ENCODE results near the gene PDE4D.
A peak's percentile ranks its signal among the peaks of the same experiment; 100 is the strongest.
"Not testable (repeated sequence)": the region's sequence is repeated elsewhere in the genome, so short reads cannot be mapped to it uniquely, and the experiment has no call there.

Gene PDE4D

DNA sequence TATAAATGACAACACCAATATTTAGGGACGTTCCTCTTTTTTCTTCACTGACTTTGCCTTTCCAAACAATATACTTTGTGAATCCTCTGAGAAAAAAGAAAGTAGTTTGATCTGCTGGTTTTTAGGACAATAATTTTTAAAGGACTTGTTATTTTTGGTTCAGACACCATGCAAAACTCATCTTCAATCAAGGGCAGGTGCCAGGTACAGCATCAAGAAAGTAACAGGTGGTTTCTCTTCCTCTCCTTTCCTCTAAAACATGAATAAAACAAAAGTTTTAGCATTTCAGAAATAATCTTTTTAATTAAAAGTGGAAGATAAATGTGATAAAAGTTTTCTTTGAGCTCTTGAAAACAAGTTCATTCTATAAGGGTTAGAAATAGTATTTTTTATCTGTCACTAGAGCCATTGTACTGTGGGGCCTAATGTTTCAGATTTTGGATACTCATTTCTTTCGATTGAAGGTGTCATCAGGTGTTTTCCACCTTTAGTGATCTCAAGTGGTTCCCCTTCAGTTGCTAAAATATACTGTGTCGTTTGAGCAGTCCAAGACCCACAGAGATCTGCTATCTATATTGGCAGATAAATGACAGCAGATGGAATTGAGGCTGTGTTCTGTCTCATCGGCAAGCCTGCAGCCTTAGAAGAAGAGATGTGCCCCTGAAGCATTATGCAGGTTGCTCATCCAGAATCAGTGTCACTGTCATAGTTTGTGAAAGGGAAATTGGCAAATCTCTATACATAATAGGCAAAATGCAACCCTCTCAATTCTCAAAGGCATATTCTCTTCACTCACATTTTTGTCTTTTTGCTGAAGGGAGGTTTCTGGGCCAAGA, 499.7 kb downstream of the PDE4D start:
- FAIRE-seq (no peak), DNase-seq (ENCODE audit: insufficient read length, low spot score) (no peak)
- TF ChIP-seq PAX5 (IDR thresholded peaks at IDR 0.05; ENCODE audit: insufficient read depth, low read length, severe bottlenecking) (no peak), POU2F2 (IDR thresholded peaks at IDR 0.05; ENCODE audit: low read depth, low read length) (no peak), POLR2AphosphoS5 (IDR thresholded peaks at IDR 0.05; ENCODE audit: low read depth, low read length) (no peak), SPI1 (IDR thresholded peaks at IDR 0.05; ENCODE audit: low read depth, low read length) (no peak), TAF1 (IDR thresholded peaks at IDR 0.05; ENCODE audit: low read depth, low read length) (no peak), POLR2A (IDR thresholded peaks at IDR 0.05; ENCODE audit: low read depth, low read length) (no peak)

DNA sequence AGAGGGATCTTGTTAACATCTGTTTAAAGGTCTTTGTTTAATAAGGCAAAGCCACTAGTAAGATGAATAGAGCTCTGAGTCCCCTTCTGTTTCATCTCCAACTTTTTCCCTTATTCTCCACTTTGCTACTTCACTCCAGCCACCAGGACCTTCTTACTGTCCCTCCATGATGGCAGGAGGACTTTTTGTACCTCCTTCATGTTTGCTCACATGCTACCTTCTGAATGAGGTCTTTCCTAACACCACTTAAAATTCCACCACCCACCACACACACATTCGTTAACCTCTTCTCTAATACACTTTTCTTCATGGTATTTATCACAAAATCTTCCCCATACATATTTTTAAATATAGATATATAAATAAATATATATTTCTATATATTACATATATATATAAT, 501.9 kb downstream of the PDE4D start:
- DNase-seq (ENCODE audit: insufficient read length, low spot score) (no peak), FAIRE-seq (no peak)
- TF ChIP-seq PAX5 (IDR thresholded peaks at IDR 0.05; ENCODE audit: insufficient read depth, low read length, severe bottlenecking) (no peak), POLR2AphosphoS5 (IDR thresholded peaks at IDR 0.05; ENCODE audit: low read depth, low read length) (no peak), SPI1 (IDR thresholded peaks at IDR 0.05; ENCODE audit: low read depth, low read length) (no peak), POU2F2 (IDR thresholded peaks at IDR 0.05; ENCODE audit: low read depth, low read length) (no peak), TAF1 (IDR thresholded peaks at IDR 0.05; ENCODE audit: low read depth, low read length) (no peak)

DNA sequence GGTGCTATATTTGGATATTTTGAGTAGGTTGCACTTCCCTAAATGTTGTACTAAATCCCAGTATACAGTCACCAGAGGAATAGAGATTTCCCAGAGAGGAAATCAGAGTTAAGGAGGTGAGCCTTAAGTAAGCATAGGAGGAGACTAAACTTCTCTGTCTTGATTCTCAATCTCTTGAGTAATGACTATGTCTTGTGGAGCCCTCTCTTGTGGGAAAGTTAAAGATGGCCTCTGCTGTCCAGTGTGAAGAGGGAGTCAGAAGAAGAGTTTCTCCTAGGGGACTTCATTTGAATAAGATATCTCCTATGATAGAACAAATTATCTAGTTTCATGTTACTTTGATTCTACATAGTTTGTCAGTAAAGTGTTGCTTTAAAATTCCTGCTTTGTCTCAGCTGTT, 502.5 kb downstream of the PDE4D start:
- FAIRE-seq (no peak), DNase-seq (ENCODE audit: insufficient read length, low spot score) (no peak)
- TF ChIP-seq POLR2AphosphoS5 (IDR thresholded peaks at IDR 0.05; ENCODE audit: low read depth, low read length) (no peak), POLR2A (IDR thresholded peaks at IDR 0.05; ENCODE audit: low read depth, low read length) (no peak), TAF1 (IDR thresholded peaks at IDR 0.05; ENCODE audit: low read depth, low read length) (no peak), PAX5 (IDR thresholded peaks at IDR 0.05; ENCODE audit: insufficient read depth, low read length, severe bottlenecking) (no peak), SPI1 (IDR thresholded peaks at IDR 0.05; ENCODE audit: low read depth, low read length) (no peak), POU2F2 (IDR thresholded peaks at IDR 0.05; ENCODE audit: low read depth, low read length) (no peak)

DNA sequence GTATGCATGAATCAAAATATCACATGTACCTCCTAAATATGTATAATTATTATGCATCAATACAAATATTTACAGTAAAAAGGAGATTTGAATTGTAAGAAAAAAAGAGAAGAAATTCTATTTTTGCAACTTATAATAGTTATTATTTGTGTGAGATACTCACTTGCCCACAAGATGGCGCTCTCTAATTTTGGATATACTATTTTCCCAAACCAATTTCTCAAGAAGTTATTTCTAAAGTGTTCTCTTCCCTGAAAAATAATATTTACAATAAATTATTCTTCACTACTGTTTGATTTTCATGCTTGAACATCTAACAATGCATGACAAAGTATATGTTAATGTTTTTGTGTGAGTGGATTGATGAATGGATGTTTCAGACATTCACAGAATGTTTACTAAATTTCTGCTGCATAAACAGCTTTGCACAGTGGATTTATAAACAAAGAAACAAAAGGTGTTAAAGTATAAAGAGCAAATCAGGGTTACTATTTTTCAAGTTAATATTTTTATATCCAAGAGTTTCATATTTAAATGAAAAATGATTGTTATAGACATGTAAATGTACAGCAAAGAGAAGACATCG, 503.4 kb downstream of the PDE4D start:
- no peak for DNase-seq (ENCODE audit: insufficient read length, low spot score)
- no peak for FAIRE-seq
- no peak for TF ChIP-seq POU2F2 (IDR thresholded peaks at IDR 0.05; ENCODE audit: low read depth, low read length)

DNA sequence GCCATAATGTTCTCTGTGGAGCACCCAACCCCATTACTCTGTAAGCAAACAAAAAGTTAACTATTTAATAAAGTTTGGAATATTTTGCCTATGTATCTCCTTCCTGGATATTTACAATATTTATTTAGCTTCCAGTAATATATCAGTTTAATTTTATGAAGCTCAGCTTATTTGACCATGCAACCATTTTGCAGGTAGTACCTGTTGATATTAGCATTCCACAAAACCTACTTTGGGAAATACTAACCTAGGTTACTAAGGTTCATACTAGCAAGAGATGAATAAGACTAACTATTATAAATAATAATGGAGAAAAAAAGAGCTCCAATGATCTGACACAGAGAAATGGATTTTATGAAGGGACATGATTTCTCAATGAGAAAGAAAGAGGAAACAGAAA, 506.4 kb downstream of the PDE4D start:
- TF ChIP-seq SPI1 (IDR thresholded peaks at IDR 0.05; ENCODE audit: low read depth, low read length) (no peak), TAF1 (IDR thresholded peaks at IDR 0.05; ENCODE audit: low read depth, low read length) (no peak), POLR2A (IDR thresholded peaks at IDR 0.05; ENCODE audit: low read depth, low read length) (no peak), POU2F2 (IDR thresholded peaks at IDR 0.05; ENCODE audit: low read depth, low read length) (no peak), PAX5 (IDR thresholded peaks at IDR 0.05; ENCODE audit: insufficient read depth, low read length, severe bottlenecking) (no peak), POLR2AphosphoS5 (IDR thresholded peaks at IDR 0.05; ENCODE audit: low read depth, low read length) (no peak)
- no peak for FAIRE-seq
- DNase-seq (ENCODE audit: insufficient read length, low spot score): no peak

DNA sequence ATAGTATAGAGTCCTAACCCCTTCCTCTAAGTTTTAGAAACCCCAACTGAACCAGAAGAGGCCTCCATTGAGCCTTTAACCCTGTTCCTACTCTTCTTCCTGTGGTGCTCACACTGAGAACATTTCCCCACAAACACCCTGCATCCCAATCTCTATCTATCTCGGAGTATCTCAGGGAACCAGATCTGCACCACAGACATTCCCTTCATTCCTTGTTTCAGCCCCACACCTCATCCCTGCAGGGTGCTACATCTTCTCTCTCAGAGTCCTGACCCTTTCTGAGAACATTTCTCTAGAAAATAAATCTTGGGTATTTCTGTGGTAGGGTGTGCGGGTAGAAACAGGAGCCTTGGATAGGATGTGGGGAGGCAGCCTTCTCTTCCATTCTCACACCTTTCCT, 507.8 kb downstream of the PDE4D start:
- FAIRE-seq (no peak), DNase-seq (ENCODE audit: insufficient read length, low spot score) (no peak)
- TF ChIP-seq POLR2A (IDR thresholded peaks at IDR 0.05; ENCODE audit: low read depth, low read length) (no peak), PAX5 (IDR thresholded peaks at IDR 0.05; ENCODE audit: insufficient read depth, low read length, severe bottlenecking) (no peak), POU2F2 (IDR thresholded peaks at IDR 0.05; ENCODE audit: low read depth, low read length) (no peak), TAF1 (IDR thresholded peaks at IDR 0.05; ENCODE audit: low read depth, low read length) (no peak), POLR2AphosphoS5 (IDR thresholded peaks at IDR 0.05; ENCODE audit: low read depth, low read length) (no peak), SPI1 (IDR thresholded peaks at IDR 0.05; ENCODE audit: low read depth, low read length) (no peak)

DNA sequence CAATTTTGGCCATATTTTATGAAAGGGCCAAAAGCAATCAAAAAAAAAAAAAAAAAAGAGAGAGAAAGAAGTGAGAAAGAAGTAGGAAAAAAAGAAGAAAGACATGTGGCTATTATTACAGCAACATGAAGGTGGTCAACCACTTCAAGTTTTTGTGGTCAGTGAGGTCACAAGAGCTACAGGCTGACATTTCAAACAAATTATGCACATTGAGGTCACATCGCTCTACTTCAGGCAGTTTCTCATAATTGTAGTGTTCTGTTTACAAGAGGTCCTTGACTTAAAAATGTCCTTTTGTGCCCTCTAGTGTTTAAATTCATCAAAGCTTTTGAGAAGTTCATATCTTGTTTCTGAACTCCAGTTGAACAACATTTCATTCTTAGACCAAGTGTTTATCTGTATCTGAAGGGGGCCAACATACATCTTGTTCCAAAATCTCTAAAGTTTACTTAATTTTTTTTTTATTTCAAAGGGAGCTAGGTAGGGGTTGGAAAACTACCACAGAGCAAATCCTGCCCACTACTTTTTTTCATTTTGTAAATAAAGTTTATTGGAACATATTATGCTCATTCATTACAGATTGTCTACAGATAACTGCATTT, 513.1 kb downstream of the PDE4D start:
- FAIRE-seq: no peak
- TF ChIP-seq SPI1 (IDR thresholded peaks at IDR 0.05; ENCODE audit: low read depth, low read length) (0 out of 2 replicates have a peak, but pooled peaks have one; percentile 4), POU2F2 (IDR thresholded peaks at IDR 0.05; ENCODE audit: low read depth, low read length) (peak; percentile 87), TAF1 (IDR thresholded peaks at IDR 0.05; ENCODE audit: low read depth, low read length) (no peak)
- DNase-seq (ENCODE audit: insufficient read length, low spot score): peak; percentile 11

DNA sequence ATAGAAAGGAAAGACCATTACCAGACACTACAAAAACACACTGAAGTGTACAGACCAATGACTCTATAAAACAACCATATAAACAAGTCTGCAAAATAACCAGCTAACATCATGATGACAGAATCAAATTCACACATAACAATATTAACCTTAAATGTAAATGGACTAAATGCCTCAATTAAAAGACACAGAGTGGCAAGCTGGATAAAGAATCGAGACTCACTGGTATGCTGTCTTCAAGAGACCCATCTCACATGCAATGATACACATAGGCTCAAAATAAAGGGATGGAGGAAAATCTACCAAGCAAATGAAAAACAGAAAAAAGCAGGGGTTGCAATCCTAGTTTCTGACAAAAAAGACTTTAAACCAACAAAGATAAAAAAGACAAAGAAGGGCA, 519.5 kb downstream of the PDE4D start:
- not testable (repeated sequence) for FAIRE-seq; DNase-seq (ENCODE audit: insufficient read length, low spot score)

DNA sequence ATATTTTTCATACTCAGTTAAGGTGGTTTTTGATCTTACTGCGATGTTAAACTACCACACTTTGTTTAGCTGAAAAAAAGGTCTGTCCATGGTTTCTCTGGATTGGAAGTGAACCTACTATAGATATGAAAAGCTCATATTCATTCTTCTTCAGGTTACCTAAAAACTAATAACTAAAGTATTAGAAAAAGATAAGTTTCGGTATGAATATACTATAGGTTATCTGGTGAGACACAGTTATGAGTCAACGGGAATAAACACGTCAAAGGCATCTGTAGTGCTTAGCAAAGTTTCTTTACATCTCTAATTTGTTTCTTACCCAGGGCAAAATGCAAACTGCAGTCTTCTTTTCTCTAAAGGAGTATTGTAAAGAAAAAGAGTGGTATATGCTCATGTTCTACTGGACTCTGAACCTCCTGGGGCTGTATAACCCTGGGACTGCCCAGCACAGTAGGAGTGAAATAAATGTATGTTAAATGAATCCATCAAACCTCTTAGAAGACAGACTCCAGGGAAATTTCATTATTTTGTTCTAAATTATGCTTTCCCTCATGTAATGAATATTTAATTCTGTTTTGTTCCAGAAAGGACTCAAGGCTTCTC, 521.9 kb downstream of the PDE4D start:
- no peak for DNase-seq (ENCODE audit: insufficient read length, low spot score)
- TF ChIP-seq PAX5 (IDR thresholded peaks at IDR 0.05; ENCODE audit: insufficient read depth, low read length, severe bottlenecking) (no peak), POLR2A (IDR thresholded peaks at IDR 0.05; ENCODE audit: low read depth, low read length) (no peak), POU2F2 (IDR thresholded peaks at IDR 0.05; ENCODE audit: low read depth, low read length) (no peak), TAF1 (IDR thresholded peaks at IDR 0.05; ENCODE audit: low read depth, low read length) (no peak), SPI1 (IDR thresholded peaks at IDR 0.05; ENCODE audit: low read depth, low read length) (no peak), POLR2AphosphoS5 (IDR thresholded peaks at IDR 0.05; ENCODE audit: low read depth, low read length) (no peak)
- no peak for FAIRE-seq

DNA sequence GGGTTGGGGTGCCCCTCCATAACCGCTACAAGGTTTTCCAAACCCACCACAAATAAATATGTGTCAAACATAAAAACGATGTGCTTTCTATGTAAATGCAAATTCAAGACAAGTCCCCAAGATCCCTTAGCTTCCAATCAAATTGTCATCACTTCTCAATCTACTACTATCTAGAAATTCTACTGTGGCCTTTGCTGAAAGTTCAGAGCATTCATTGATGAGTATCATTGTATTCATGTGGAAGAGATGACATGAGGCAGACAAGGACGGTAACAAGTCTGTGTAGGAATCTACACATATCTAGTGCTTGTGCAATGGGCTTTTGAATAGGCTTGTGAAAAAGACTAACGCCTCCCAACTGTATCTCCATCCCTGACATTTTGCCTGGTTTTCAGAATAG, 524.6 kb downstream of the PDE4D start:
- FAIRE-seq (no peak), DNase-seq (ENCODE audit: insufficient read length, low spot score) (no peak)
- TF ChIP-seq PAX5 (IDR thresholded peaks at IDR 0.05; ENCODE audit: insufficient read depth, low read length, severe bottlenecking) (no peak), POLR2AphosphoS5 (IDR thresholded peaks at IDR 0.05; ENCODE audit: low read depth, low read length) (no peak), TAF1 (IDR thresholded peaks at IDR 0.05; ENCODE audit: low read depth, low read length) (no peak), POLR2A (IDR thresholded peaks at IDR 0.05; ENCODE audit: low read depth, low read length) (no peak), POU2F2 (IDR thresholded peaks at IDR 0.05; ENCODE audit: low read depth, low read length) (no peak), SPI1 (IDR thresholded peaks at IDR 0.05; ENCODE audit: low read depth, low read length) (no peak)
